Sigmoid colon (tissue), 7 donors: ENCODE data around the gene SPTY2D1. TPM values are rescaled to one million over a fixed set of nuclear protein-coding genes. Genes with fewer than 3 reads are reported as not detected.
"Not testable (repeated sequence)": the region's sequence is repeated elsewhere in the genome, so short reads cannot be mapped to it uniquely, and the experiment has no call there.

ENCODE experiments used
- DNase-seq: peaks from one replicate; pipeline ENCODE4 v3.0.0-alpha.2; 2019
- H3K27ac ChIP-seq, 4 donors: fragments of 200-600 bp; sonication (generic); one replicate each; pipeline ENCODE4 v1.5.1; 2016 to 2019; ENCODE audit warnings: mild to moderate bottlenecking in 1 of 4
- H3K27me3 ChIP-seq, 3 donors: fragments of 200-600 bp; sonication (generic); one replicate each; pipeline ENCODE4 v1.5.1; 2019; ENCODE audit warnings: mild to moderate bottlenecking in 1 of 3
- H3K36me3 ChIP-seq, 4 donors: fragments of 200-600 bp; sonication (generic); one replicate each; pipeline ENCODE4 v1.5.1; 2016 to 2019
- H3K4me1 ChIP-seq, 4 donors: fragments of 200-600 bp; sonication (generic); one replicate each; pipeline ENCODE4 v1.5.1; 2017 to 2019
- H3K4me3 ChIP-seq, 4 donors: fragments of 200-600 bp; sonication (generic); one replicate each; pipeline ENCODE4 v1.5.1; 2017 to 2019; ENCODE audit warnings: mild to moderate bottlenecking in 2 of 4, moderate library complexity in 1 of 4
- H3K9me3 ChIP-seq, 4 donors: fragments of 200-600 bp in 3 of 4; sonication (generic) in 3 of 4; one replicate each; pipeline versions ENCODE4 v1.5.1 to v1.6.1; 2013 to 2019
- EP300 ChIP-seq, 4 donors: sonication (generic); formaldehyde crosslinking; IDR thresholded peaks; one replicate each; pipeline ENCODE4 v1.6.1; 2017; ENCODE audit warnings: antibody characterized with exemption in 4 of 4
- POLR2A ChIP-seq, 2 donors: fragments of 450-650 bp; IDR thresholded peaks; one replicate each; pipeline ENCODE4 v1.6.1; 2016; ENCODE audit warnings: antibody characterized with exemption in 2 of 2, mild to moderate bottlenecking in 2 of 2, moderate library complexity in 2 of 2
- POLR2AphosphoS5 ChIP-seq, 4 donors: sonication (generic); formaldehyde crosslinking; IDR thresholded peaks; one replicate each; pipeline ENCODE4 v1.6.1; 2017; ENCODE audit warnings: antibody characterized with exemption in 4 of 4
- WGBS, 2 donors: extraction: QIAGEN DNeasy Blood & Tissue Kit; methylation state at CpG; one replicate each; pipeline ENCODE4 v1.1.7; 2013; 5-methylcytosine and 5-hydroxymethylcytosine counted together
- intact Hi-C: fragments of 100-400 bp; cut with DNase I; formaldehyde crosslinking; loops from one replicate; pipeline ENCODE4 v1.15.1; 2023
- polyA plus RNA-seq, 3 donors: library from polyadenylated mRNA; stranded (reverse); fragments of 200-250 nt; gene quantifications; one replicate each; pipeline ENCODE4 v1.2.3, GENCODE V29; 2013
- total RNA-seq, 4 donors: library from RNA; depleted of rRNA; stranded (reverse); fragments of >200 nt; gene quantifications; one replicate each; pipeline ENCODE4 v1.1.0, GENCODE V29; 2016
- TF ChIP-seq, protein P1 (sequence below), 4 experiments: fragments of 450-650 bp in 3 of 4; fragments of 200-600 bp in 1 of 4; IDR thresholded peaks; one replicate each; pipeline ENCODE4 v1.5.1; 2016 to 2019; ENCODE audit warnings: antibody characterized with exemption in 4 of 4, mild to moderate bottlenecking in 3 of 4, moderate library complexity in 2 of 4
- donor health status: healthy with polysubstance abuse.
- donor health status: Bipolar disorder and iron deficiency.
- donor health status: healthy.

Gene SPTY2D1
- total and polyA plus RNA-seq, 7 donors, result 4.2 to 16.3 (median 9.6) TPM

GRCh38 chr11:18657673-18658072 lies 23.5 kb upstream of the SPTY2D1 start:
- Histone ChIP-seq H3K27me3 (no peaks in the 10 kb centered on the region), H3K27ac (no peak overlapping the region), H3K9me3 (no peaks in the 10 kb centered on the region), H3K36me3 (no peaks in the 10 kb centered on the region), H3K4me3 (no peak overlapping the region), H3K4me1 (no peaks in the 10 kb centered on the region)
- peak; percentile 0 for DNase-seq
- WGBS, 2 donors, result 68 to 90% methylated on average over 5 of the region's 5 CpGs
- TF ChIP-seq POLR2A (IDR thresholded peaks at IDR 0.05), result no peak
- no peak for TF ChIP-seq POLR2AphosphoS5 (IDR thresholded peaks at IDR 0.05)
- TF ChIP-seq EP300 (IDR thresholded peaks at IDR 0.05), result no peak
- TF ChIP-seq, protein P1, sequence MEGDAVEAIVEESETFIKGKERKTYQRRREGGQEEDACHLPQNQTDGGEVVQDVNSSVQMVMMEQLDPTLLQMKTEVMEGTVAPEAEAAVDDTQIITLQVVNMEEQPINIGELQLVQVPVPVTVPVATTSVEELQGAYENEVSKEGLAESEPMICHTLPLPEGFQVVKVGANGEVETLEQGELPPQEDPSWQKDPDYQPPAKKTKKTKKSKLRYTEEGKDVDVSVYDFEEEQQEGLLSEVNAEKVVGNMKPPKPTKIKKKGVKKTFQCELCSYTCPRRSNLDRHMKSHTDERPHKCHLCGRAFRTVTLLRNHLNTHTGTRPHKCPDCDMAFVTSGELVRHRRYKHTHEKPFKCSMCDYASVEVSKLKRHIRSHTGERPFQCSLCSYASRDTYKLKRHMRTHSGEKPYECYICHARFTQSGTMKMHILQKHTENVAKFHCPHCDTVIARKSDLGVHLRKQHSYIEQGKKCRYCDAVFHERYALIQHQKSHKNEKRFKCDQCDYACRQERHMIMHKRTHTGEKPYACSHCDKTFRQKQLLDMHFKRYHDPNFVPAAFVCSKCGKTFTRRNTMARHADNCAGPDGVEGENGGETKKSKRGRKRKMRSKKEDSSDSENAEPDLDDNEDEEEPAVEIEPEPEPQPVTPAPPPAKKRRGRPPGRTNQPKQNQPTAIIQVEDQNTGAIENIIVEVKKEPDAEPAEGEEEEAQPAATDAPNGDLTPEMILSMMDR (IDR thresholded peaks at IDR 0.05), result no peak
- intact Hi-C loops, result no loop called here

DNA sequence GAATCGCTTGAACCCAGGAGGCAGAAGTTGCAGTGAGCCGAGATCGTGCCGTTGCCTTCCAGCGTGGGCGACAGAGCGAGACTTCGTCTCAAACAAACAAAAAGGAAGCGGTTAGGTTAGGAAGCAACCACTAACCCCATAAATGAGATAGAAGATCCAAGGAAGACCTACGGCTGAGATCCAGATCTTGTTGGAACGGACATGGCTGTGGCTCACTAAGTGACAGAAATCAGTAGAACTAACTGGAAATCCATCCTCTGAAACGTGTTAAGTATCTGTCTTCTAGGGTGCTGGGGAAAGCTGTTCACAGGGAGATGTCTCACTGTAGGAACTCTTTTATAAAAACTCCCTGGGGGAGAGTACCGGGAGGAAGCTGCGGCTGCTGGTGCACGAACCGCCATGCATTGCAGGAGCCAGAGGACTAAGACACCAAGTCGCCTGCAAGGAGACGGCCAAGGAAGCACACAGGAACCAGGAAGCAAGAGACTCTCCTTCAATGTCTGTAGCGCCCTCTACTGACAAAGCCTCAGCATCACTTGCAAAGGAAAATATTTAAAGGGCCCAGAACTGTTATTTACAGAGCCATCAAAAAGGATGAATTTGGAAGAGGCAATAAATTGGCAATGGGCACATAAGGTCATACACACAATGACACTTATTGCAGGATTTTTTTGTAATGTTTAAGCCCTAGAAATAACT lies 16.9 kb upstream of the SPTY2D1 start:
- DNase-seq, result no peak
- intact Hi-C loops, result no loop called here
- no peak for TF ChIP-seq POLR2AphosphoS5 (IDR thresholded peaks at IDR 0.05)
- TF ChIP-seq, protein P1 (IDR thresholded peaks at IDR 0.05), result peak in 2 of 4 experiments; percentile 14 to 38
- no peak for TF ChIP-seq EP300 (IDR thresholded peaks at IDR 0.05)
- Histone ChIP-seq H3K4me3 (no peak overlapping the region), H3K9me3 (no peaks in the 10 kb centered on the region), H3K36me3 (no peaks in the 10 kb centered on the region), H3K27ac (no peak overlapping the region), H3K4me1 (no peaks in the 10 kb centered on the region), H3K27me3 (no peaks in the 10 kb centered on the region)
- WGBS, 2 donors, result 79% methylated on average over 19 of the region's 19 CpGs

GRCh38 chr11:18650353-18650752 lies 16.2 kb upstream of the SPTY2D1 start:
- intact Hi-C loops, result no loop called here
- TF ChIP-seq POLR2A (IDR thresholded peaks at IDR 0.05) (no peak), EP300 (IDR thresholded peaks at IDR 0.05) (no peak), POLR2AphosphoS5 (IDR thresholded peaks at IDR 0.05) (no peak)
- TF ChIP-seq, protein P1 (IDR thresholded peaks at IDR 0.05), result no peak
- no peaks in the 10 kb centered on the region for H3K36me3 ChIP-seq
- DNase-seq, result no peak
- no peak overlapping the region for H3K4me3 ChIP-seq
- no peaks in the 10 kb centered on the region for H3K4me1 ChIP-seq
- 70 to 96% methylated on average over 4 of the region's 4 CpGs for WGBS, 2 donors
- no peaks in the 10 kb centered on the region for H3K27me3 ChIP-seq
- H3K27ac ChIP-seq, result no peak overlapping the region
- H3K9me3 ChIP-seq, result no peaks in the 10 kb centered on the region

GRCh38 chr11:18643034-18643433 lies 8.9 kb upstream of the SPTY2D1 start:
- H3K4me3 ChIP-seq, intact Hi-C loops, H3K36me3 ChIP-seq, H3K27me3 ChIP-seq, H3K4me1 ChIP-seq, H3K9me3 ChIP-seq, DNase-seq, H3K27ac ChIP-seq: not testable (repeated sequence)
- WGBS, 2 donors, result 63 to 80% methylated on average over 4 of the region's 4 CpGs

DNA sequence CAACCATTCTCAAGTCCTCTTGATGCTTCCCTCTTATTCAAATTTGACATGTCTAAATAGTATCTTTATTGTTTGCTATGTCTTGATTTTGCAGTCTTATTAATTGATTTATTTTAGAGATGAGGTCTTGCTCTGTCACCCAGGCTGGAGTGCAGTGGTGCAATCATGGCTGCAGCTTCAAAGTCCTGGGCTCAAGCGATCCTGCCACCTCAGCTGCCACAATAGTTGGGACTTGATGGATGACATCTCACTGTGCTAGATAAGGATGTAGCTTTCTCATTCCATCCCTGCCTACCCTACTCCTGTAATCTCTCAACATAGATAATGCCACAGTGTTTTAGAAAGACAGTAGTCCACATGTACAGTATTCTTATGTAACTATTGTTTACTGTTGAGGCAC lies 7.5 kb upstream of the SPTY2D1 start:
- no peaks in the 10 kb centered on the region for H3K36me3 ChIP-seq
- H3K27ac ChIP-seq, result no peak overlapping the region
- TF ChIP-seq, protein P1 (IDR thresholded peaks at IDR 0.05), result no peak
- H3K9me3 ChIP-seq, result no peaks in the 10 kb centered on the region
- H3K4me1 ChIP-seq, result no peaks in the 10 kb centered on the region
- no peaks in the 10 kb centered on the region for H3K27me3 ChIP-seq
- intact Hi-C loops, result no loop called here
- 65 to 79% methylated on average over 1 of the region's 1 CpG for WGBS, 2 donors
- no peak for DNase-seq
- H3K4me3 ChIP-seq, result no peak overlapping the region
